Ishikawa (cell line): ENCODE data around the gene KNDC1.

ENCODE experiments used
- CEBPB ChIP-seq: IDR thresholded peaks from 2 replicates; pipeline ENCODE4 v1.6.1; 2012
- CREB1 ChIP-seq: IDR thresholded peaks from 2 replicates; pipeline ENCODE4 v1.6.1; 2012; ENCODE audit warnings: low read depth
- EGR1 ChIP-seq: IDR thresholded peaks from 2 replicates; pipeline ENCODE4 v1.6.1; 2012
- EP300 ChIP-seq: IDR thresholded peaks from 2 replicates; pipeline ENCODE4 v1.6.1; 2012; ENCODE audit warnings: borderline replicate concordance
- FOXM1 ChIP-seq: IDR thresholded peaks from 2 replicates; pipeline ENCODE4 v1.6.1; 2012; ENCODE audit warnings: low read depth, borderline replicate concordance
- NFIC ChIP-seq: IDR thresholded peaks from 2 replicates; pipeline ENCODE4 v1.6.1; 2012
- RAD21 ChIP-seq: IDR thresholded peaks from 2 replicates; pipeline ENCODE4 v1.6.1; 2012; ENCODE audit warnings: low read depth
- REST ChIP-seq: IDR thresholded peaks from 2 replicates; pipeline ENCODE4 v1.6.1; 2012; ENCODE audit warnings: low read depth, mild to moderate bottlenecking
- TAF1 ChIP-seq: IDR thresholded peaks from 2 replicates; pipeline ENCODE4 v1.6.1; 2012; ENCODE audit warnings: low read depth, mild to moderate bottlenecking
- TCF12 ChIP-seq: IDR thresholded peaks from 2 replicates; pipeline ENCODE4 v1.6.1; 2012; ENCODE audit warnings: low read depth
- TEAD4 ChIP-seq: IDR thresholded peaks from 2 replicates; pipeline ENCODE4 v1.6.1; 2012
- USF1 ChIP-seq: IDR thresholded peaks from 2 replicates; pipeline ENCODE4 v1.6.1; 2012
- YY1 ChIP-seq: IDR thresholded peaks from 2 replicates; pipeline ENCODE4 v1.6.1; 2012; ENCODE audit warnings: low read depth
- ZBTB7A ChIP-seq: IDR thresholded peaks from 2 replicates; pipeline ENCODE4 v1.6.1; 2012; ENCODE audit warnings: low read depth
- TF ChIP-seq, protein P1 (sequence below): IDR thresholded peaks from 2 replicates; pipeline ENCODE4 v1.6.1; 2012

Gene KNDC1

GRCh38 chr10:133248334-133248715, 88.3 kb downstream of the KNDC1 start:
- no peak for TF ChIP-seq USF1
- no peak for TF ChIP-seq NFIC
- TF ChIP-seq YY1: no peak
- TF ChIP-seq, protein P1, sequence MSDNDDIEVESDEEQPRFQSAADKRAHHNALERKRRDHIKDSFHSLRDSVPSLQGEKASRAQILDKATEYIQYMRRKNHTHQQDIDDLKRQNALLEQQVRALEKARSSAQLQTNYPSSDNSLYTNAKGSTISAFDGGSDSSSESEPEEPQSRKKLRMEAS: no peak
- no peak for TF ChIP-seq CEBPB
- TF ChIP-seq TEAD4: no peak

DNA sequence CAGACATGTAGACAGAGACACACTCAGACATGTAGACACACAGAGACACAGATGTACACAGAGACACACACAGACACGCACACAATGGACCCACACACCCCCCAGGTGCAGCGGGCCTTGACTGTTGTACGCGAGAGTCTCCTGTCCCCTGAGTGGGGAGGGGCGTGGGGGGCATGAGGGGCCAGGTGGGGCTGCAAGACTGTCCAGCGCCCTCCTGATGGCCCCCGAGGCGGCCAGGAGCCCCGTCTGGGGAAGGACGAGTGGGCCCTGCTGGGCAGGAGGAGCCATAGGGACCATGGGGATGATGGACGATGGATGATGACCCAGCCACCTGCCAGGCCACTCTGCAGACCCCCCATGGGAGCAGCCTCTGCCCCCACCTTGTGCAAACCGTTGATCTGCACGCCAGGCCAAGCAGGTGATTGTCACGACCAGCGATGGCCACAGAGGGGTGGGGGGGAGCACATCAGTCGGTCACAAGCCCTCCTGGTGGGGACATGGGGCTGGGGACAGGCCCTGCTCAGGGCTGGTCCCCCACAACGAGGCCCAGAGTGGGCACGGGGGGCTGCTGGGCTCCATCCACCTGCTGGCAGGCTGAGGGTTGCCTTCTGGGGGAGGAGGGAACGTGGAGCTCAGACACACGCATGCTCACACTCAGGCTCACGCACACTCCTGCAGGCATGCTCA, 89.2 kb downstream of the KNDC1 start:
- TF ChIP-seq FOXM1 (no peak), RAD21 (no peak), EGR1 (no peak), EP300 (no peak), TAF1 (no peak), CREB1 (no peak), TCF12 (no peak), TEAD4 (no peak), NFIC (no peak), YY1 (no peak), REST (no peak), ZBTB7A (no peak)
- TF ChIP-seq, protein P1: no peak

GRCh38 chr10:133249975-133250754, 90.1 kb downstream of the KNDC1 start:
- no peak for TF ChIP-seq TAF1
- TF ChIP-seq RAD21: no peak
- TF ChIP-seq EGR1: no peak
- no peak for TF ChIP-seq REST
- TF ChIP-seq, protein P1: no peak
- TF ChIP-seq TEAD4: no peak
- no peak for TF ChIP-seq YY1
- no peak for TF ChIP-seq EP300
- TF ChIP-seq CREB1: no peak
- TF ChIP-seq CEBPB: no peak
- TF ChIP-seq ZBTB7A: no peak
- no peak for TF ChIP-seq USF1
- no peak for TF ChIP-seq TCF12

GRCh38 chr10:133251388-133252222, 91.6 kb downstream of the KNDC1 start:
- TF ChIP-seq REST: no peak
- TF ChIP-seq CEBPB: no peak
- TF ChIP-seq ZBTB7A: no peak
- TF ChIP-seq TCF12: no peak
- no peak for TF ChIP-seq NFIC
- no peak for TF ChIP-seq TAF1
- TF ChIP-seq, protein P1: no peak
